ENCODE data around the gene FAM13A.

FAM13A gene

GRCh38 chr4:88737307-88737941 lies 319.6 kb downstream of the FAM13A start:
- peaks cover 18% of the 10 kb centered on the region for H3K4me1 ChIP-seq (ENCODE audit: control insufficient read depth, insufficient read depth, low read length, unreplicated experiment)

GRCh38 chr4:88736264-88736663 lies 320.7 kb downstream of the FAM13A start:
- Histone ChIP-seq H3K4me1 (ENCODE audit: control insufficient read depth, insufficient read depth, low read length, unreplicated experiment) (peaks cover 18% of the 10 kb centered on the region), H3K27ac (ENCODE audit: low read depth, low read length) (no peak overlapping the region), H3K79me2 (ENCODE audit: control insufficient read depth, insufficient read depth, low read length, unreplicated experiment) (no peaks in the 10 kb centered on the region), H3K27me3 (ENCODE audit: insufficient read depth, low read length) (no peaks in the 10 kb centered on the region), H3K4me3 (ENCODE audit: low read depth, low read length) (no peak overlapping the region), H3K36me3 (ENCODE audit: insufficient read depth, low read length) (peaks cover 11% of the 10 kb centered on the region; the same call in 1 of the 2 replicates), H2AFZ (ENCODE audit: low read length, unreplicated experiment) (no peak overlapping the region)

More at GRCh38 chr4:88737307-88737941, 319.6 kb downstream of the FAM13A start:
- Histone ChIP-seq H3K4me3 (ENCODE audit: low read depth, low read length) (no peak overlapping the region), H3K79me2 (ENCODE audit: control insufficient read depth, insufficient read depth, low read length, unreplicated experiment) (no peaks in the 10 kb centered on the region), H2AFZ (ENCODE audit: low read length, unreplicated experiment) (no peak overlapping the region), H3K36me3 (ENCODE audit: insufficient read depth, low read length) (peaks cover 11% of the 10 kb centered on the region; the same call in 1 of the 2 replicates), H3K27me3 (ENCODE audit: insufficient read depth, low read length) (no peaks in the 10 kb centered on the region), H3K27ac (ENCODE audit: low read depth, low read length) (no peak overlapping the region)

GRCh38 chr4:88735564-88735963 lies 321.4 kb downstream of the FAM13A start:
- Histone ChIP-seq H3K4me1 (ENCODE audit: control insufficient read depth, insufficient read depth, low read length, unreplicated experiment) (peaks cover 18% of the 10 kb centered on the region), H3K36me3 (ENCODE audit: insufficient read depth, low read length) (peaks cover 11% of the 10 kb centered on the region; the same call in 1 of the 2 replicates), H3K4me3 (ENCODE audit: low read depth, low read length) (no peak overlapping the region), H3K27me3 (ENCODE audit: insufficient read depth, low read length) (no peaks in the 10 kb centered on the region), H2AFZ (ENCODE audit: low read length, unreplicated experiment) (no peak overlapping the region), H3K79me2 (ENCODE audit: control insufficient read depth, insufficient read depth, low read length, unreplicated experiment) (no peaks in the 10 kb centered on the region), H3K27ac (ENCODE audit: low read depth, low read length) (no peak overlapping the region)

GRCh38 chr4:88734403-88734949 lies 322.5 kb downstream of the FAM13A start:
- Histone ChIP-seq H3K27ac (ENCODE audit: low read depth, low read length) (no peak overlapping the region), H3K4me3 (ENCODE audit: low read depth, low read length) (no peak overlapping the region), H2AFZ (ENCODE audit: low read length, unreplicated experiment) (no peak overlapping the region), H3K4me1 (ENCODE audit: control insufficient read depth, insufficient read depth, low read length, unreplicated experiment) (peaks cover 18% of the 10 kb centered on the region), H3K79me2 (ENCODE audit: control insufficient read depth, insufficient read depth, low read length, unreplicated experiment) (no peaks in the 10 kb centered on the region), H3K27me3 (ENCODE audit: insufficient read depth, low read length) (no peaks in the 10 kb centered on the region), H3K36me3 (ENCODE audit: insufficient read depth, low read length) (peaks cover 12% of the 10 kb centered on the region)

- Histone ChIP-seq H3K79me2 (ENCODE audit: control insufficient read depth, insufficient read depth, low read length, unreplicated experiment) (no peaks in the 10 kb centered on the region), H3K4me1 (ENCODE audit: control insufficient read depth, insufficient read depth, low read length, unreplicated experiment) (peaks cover 18% of the 10 kb centered on the region), H3K27me3 (ENCODE audit: insufficient read depth, low read length) (no peaks in the 10 kb centered on the region), H3K36me3 (ENCODE audit: insufficient read depth, low read length) (peaks cover 8% of the 10 kb centered on the region; the same call in 1 of the 2 replicates), H3K4me3 (ENCODE audit: low read depth, low read length) (no peak overlapping the region), H3K27ac (ENCODE audit: low read depth, low read length) (no peak overlapping the region), H2AFZ (ENCODE audit: low read length, unreplicated experiment) (no peak overlapping the region)
These were observed 324.1 kb downstream of the FAM13A start for GRCh38 chr4:88732714-88733368.

- H3K4me1 ChIP-seq (ENCODE audit: control insufficient read depth, insufficient read depth, low read length, unreplicated experiment): peaks cover 18% of the 10 kb centered on the region
- no peak overlapping the region for H3K27ac ChIP-seq (ENCODE audit: low read depth, low read length)
- H3K79me2 ChIP-seq (ENCODE audit: control insufficient read depth, insufficient read depth, low read length, unreplicated experiment): no peaks in the 10 kb centered on the region
- no peaks in the 10 kb centered on the region for H3K27me3 ChIP-seq (ENCODE audit: insufficient read depth, low read length)
- no peak overlapping the region for H2AFZ ChIP-seq (ENCODE audit: low read length, unreplicated experiment)
- peaks cover 8% of the 10 kb centered on the region; the same call in 1 of the 2 replicates for H3K36me3 ChIP-seq (ENCODE audit: insufficient read depth, low read length)
- no peak overlapping the region for H3K4me3 ChIP-seq (ENCODE audit: low read depth, low read length)
These were observed 325.6 kb downstream of the FAM13A start for GRCh38 chr4:88731381-88731780.

- no peak overlapping the region for H3K4me3 ChIP-seq (ENCODE audit: low read depth, low read length)
- no peaks in the 10 kb centered on the region for H3K79me2 ChIP-seq (ENCODE audit: control insufficient read depth, insufficient read depth, low read length, unreplicated experiment)
- H3K27ac ChIP-seq (ENCODE audit: low read depth, low read length): no peak overlapping the region
- H2AFZ ChIP-seq (ENCODE audit: low read length, unreplicated experiment): no peak overlapping the region
- H3K4me1 ChIP-seq (ENCODE audit: control insufficient read depth, insufficient read depth, low read length, unreplicated experiment): peaks cover 16% of the 10 kb centered on the region
- H3K27me3 ChIP-seq (ENCODE audit: insufficient read depth, low read length): no peaks in the 10 kb centered on the region
- peaks cover 8% of the 10 kb centered on the region; the same call in 1 of the 2 replicates for H3K36me3 ChIP-seq (ENCODE audit: insufficient read depth, low read length)
These were observed 326.2 kb downstream of the FAM13A start for GRCh38 chr4:88730811-88731210.

- Histone ChIP-seq H3K79me2 (ENCODE audit: control insufficient read depth, insufficient read depth, low read length, unreplicated experiment) (no peaks in the 10 kb centered on the region), H3K4me1 (ENCODE audit: control insufficient read depth, insufficient read depth, low read length, unreplicated experiment) (peaks cover 3% of the 10 kb centered on the region), H3K36me3 (ENCODE audit: insufficient read depth, low read length) (peaks cover 8% of the 10 kb centered on the region; the same call in 1 of the 2 replicates), H3K4me3 (ENCODE audit: low read depth, low read length) (no peak overlapping the region), H2AFZ (ENCODE audit: low read length, unreplicated experiment) (no peak overlapping the region), H3K27ac (ENCODE audit: low read depth, low read length) (no peak overlapping the region), H3K27me3 (ENCODE audit: insufficient read depth, low read length) (no peaks in the 10 kb centered on the region)
These were observed 327.7 kb downstream of the FAM13A start for GRCh38 chr4:88729146-88729760.

GRCh38 chr4:88728146-88728545 lies 328.8 kb downstream of the FAM13A start:
- no peak overlapping the region for H3K27ac ChIP-seq (ENCODE audit: low read depth, low read length)
- no peaks in the 10 kb centered on the region for H3K79me2 ChIP-seq (ENCODE audit: control insufficient read depth, insufficient read depth, low read length, unreplicated experiment)
- no peak overlapping the region for H3K4me3 ChIP-seq (ENCODE audit: low read depth, low read length)
- no peaks in the 10 kb centered on the region for H3K4me1 ChIP-seq (ENCODE audit: control insufficient read depth, insufficient read depth, low read length, unreplicated experiment)
- no peaks in the 10 kb centered on the region for H3K27me3 ChIP-seq (ENCODE audit: insufficient read depth, low read length)
- peaks cover 8% of the 10 kb centered on the region; the same call in 1 of the 2 replicates for H3K36me3 ChIP-seq (ENCODE audit: insufficient read depth, low read length)
- H2AFZ ChIP-seq (ENCODE audit: low read length, unreplicated experiment): no peak overlapping the region

- Histone ChIP-seq H3K36me3 (ENCODE audit: insufficient read depth, low read length) (peaks cover 8% of the 10 kb centered on the region; the same call in 1 of the 2 replicates), H3K27ac (ENCODE audit: low read depth, low read length) (no peak overlapping the region), H3K27me3 (ENCODE audit: insufficient read depth, low read length) (no peaks in the 10 kb centered on the region), H3K4me3 (ENCODE audit: low read depth, low read length) (no peak overlapping the region), H3K79me2 (ENCODE audit: control insufficient read depth, insufficient read depth, low read length, unreplicated experiment) (no peaks in the 10 kb centered on the region), H3K4me1 (ENCODE audit: control insufficient read depth, insufficient read depth, low read length, unreplicated experiment) (no peaks in the 10 kb centered on the region), H2AFZ (ENCODE audit: low read length, unreplicated experiment) (no peak overlapping the region)
These were observed 331.0 kb downstream of the FAM13A start for GRCh38 chr4:88725986-88726385.

Measured in ACC112 (cell line).